GM18858 (cell line): ENCODE measurements around the gene SEMA4A.
A peak's percentile ranks its signal among the peaks of the same experiment; 100 is the strongest.
"Not testable (repeated sequence)": the region's sequence is repeated elsewhere in the genome, so short reads cannot be mapped to it uniquely, and the experiment has no call there.

Experiments used
- ATAC-seq: cut with Tn5 transposase; IDR thresholded peaks from one replicate; pipeline ENCODE4 v1.9.1; 2021; ENCODE audit not compliant: unreplicated experiment

SEMA4A gene

DNA sequence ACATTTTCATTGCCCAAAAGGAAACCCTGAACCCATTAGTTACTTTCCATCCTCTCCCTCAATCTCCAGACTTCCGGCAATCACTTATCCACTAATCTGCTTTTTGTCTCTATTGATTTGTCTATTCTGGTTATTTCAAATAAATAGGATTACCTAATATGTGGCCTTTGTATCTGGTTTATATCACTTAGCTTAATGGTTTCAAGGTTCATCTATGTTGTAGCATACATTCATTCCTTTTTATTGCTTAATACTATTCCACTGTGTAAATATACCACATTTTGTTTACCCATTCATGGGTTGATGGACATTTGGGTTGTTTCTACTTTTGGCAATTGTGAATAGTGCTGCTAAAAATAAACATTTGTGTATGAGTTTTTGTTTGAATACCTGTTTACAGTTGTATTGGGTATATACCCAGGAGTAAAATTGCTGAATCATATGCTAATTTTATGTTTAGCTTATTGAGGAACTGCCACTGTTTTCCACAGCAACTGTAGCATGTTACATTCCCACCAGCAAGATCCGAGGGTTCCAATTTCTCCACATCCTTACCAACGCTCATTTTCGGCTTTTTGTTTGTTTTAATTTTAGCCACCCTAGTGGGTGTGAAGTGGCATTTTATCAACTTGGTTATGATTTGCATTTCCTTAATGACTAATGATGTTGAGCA is 38.0 kb downstream of the SEMA4A start:
- no peak for ATAC-seq

DNA sequence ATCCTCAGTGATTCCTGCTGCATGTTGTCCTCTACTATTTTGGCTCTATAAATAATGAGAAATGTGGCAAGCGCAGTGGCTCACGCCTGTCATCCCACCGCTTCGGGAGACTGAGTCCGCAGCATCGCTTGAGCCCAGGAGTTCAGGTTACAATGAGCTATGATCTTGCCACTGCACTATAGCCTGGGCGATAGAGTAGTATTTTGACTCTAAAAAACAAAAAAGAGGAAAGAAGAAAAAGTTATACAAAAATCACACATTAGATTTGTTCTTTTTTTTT is 39.8 kb downstream of the SEMA4A start:
- no peak for ATAC-seq

DNA sequence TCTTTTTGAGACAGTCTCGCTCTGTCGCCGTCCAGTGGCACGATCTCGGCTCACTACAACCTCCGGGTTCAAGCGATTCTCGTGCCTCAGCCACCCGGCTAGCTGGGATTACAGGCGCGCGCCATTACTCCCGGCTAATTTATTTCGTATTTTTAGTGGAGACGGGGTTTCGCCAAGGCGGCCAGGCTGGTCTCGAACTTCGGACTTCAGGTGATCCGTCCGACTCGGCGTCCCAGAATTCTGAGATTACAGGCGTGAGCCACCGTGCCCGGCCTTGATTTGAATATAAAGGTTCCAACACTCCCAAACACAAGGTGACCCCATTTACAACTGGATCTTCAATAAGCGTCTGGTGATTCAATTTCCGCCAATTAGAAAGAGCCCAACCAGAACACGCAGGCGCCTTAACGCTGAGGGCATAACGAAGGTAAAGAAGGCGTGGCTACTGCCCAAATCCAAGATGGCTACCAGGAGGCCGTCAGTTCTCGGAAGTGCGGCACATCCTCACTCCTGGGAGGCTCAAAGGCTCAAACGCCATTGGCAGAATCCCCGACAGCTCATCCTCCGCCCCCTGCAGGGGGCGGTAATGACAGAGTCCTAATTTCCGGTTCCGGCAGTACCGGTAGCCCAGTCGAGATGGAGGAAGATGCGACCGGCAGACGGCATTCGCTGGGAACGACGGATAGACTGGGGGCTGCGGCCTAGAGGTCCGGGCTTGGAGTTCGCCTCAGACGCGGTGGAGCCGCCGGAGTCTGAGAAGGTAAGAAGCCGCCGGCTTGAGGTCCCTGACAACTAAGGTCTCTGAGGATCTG is 40.3 kb downstream of the SEMA4A start, which contains the start of gene SLC25A44:
SLC25A44 (plus strand) TSS at position 617 of the 812 bp plus-strand sequence. CDS start 5,744 bp downstream, outside the sequence.
- ATAC-seq: peak; percentile 81

DNA sequence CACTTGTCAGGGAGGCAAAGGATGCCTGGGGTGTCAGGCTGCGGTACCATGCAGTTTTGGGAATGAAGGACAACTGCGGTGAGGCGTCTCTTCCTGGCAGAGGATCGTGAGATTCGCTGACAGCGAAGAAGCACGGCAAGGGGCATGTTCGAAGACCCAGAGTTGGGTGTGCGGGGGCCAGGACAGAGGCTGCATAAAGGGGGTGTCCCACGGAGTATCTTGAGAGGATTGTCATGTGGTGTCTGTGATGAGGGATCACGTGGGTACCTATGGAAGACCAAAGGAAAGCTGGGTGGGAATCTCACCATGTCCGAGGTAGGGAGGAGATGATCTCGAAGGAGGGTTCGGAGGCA is 40.9 kb downstream of the SEMA4A start:
- no peak for ATAC-seq

DNA sequence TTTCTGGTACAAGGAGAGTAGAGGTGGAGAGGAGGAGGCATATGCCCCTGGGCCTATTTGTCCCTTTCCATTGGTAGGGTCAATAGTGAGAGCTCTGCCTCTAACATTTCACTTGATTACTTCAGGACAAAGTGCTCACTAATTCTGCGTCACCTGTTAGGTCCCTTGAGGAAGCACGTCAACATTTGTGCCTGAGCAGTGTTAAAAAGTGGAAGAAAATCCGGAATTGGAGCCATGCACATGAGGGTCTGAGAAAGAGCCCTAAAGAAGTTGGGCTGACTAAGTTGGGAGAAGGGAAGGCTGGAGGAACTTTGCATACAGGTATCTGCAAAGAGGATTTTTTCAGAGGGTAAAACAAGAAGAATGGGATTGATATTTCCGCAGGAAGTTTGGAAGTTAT is 42.5 kb downstream of the SEMA4A start:
- ATAC-seq: no peak

DNA sequence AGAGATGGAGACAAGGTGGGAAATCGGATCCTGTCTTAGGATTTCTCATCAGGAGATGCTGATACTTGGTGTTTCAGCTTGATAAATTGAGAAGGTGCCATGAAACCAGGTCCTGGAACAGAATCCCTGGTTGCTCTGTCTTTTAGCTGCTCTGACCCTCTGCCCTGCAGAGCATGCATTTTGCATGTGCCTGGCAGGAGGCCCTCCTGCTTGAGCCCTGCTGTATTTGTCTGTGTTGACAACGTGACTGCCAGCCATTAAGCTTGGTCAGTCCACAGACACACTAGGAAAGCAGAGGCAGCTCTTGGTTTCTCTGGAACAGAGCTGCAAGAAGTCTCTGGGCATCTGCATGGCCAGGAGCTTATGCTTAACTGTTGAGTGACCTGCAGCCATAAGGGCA is 43.1 kb downstream of the SEMA4A start:
- ATAC-seq: no peak

DNA sequence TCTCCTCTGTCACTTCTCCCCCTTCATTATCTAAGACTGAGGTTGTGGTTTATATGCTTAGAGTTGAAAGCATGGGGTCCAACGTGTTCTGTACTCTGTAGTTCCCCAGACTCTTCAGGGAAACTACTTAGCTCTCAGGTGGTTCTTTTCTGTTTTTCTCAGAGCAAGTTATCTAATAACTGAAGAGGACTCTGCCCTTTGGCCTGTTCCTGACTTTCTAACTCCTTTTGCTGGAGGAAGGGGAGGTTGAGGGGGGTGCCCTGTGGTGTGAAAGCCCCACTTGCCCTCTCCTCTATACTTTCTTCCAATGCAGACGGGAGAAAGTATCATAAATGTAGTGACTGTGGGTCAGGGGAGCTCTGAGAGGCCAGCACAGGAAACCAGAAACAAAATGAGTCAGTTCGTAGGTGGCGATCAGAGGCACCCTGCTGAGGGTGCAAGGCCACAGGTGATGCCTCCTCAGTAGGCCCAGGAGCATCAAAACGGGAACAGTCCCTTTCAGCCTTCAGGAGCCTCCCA is 45.5 kb downstream of the SEMA4A start:
- no peak for ATAC-seq

DNA sequence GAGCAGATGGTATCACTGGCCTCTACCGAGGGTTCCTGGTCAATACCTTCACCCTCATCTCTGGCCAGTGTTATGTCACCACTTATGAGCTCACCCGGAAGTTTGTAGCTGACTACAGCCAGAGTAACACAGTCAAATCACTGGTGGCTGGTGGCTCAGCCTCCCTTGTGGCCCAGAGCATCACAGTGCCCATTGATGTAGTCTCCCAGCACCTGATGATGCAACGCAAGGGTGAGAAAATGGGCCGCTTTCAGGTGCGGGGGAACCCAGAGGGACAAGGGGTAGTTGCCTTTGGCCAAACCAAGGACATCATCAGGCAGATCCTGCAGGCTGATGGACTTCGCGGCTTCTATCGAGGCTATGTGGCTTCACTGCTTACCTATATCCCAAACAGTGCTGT is 46.7 kb downstream of the SEMA4A start:
- no peak for ATAC-seq

DNA sequence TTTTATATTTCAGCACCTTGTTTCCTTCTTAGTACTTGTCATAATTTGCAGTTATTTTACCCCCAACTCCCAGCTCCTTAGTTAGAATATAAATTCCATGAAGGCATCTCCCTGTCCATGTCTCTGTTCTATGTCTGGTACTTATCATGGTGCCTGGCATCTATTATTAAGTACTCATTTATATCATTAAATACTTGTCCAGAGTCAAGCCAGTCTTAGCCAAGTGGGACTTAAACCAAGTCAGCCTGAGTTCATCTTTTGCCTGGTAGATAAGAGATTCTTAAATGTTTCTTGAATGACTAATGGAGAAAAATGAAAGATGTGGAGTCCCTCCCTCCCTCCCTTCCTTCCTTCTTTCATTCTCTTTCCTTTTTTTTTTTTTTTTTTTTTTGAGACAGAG is 49.9 kb downstream of the SEMA4A start:
- ATAC-seq: no peak

DNA sequence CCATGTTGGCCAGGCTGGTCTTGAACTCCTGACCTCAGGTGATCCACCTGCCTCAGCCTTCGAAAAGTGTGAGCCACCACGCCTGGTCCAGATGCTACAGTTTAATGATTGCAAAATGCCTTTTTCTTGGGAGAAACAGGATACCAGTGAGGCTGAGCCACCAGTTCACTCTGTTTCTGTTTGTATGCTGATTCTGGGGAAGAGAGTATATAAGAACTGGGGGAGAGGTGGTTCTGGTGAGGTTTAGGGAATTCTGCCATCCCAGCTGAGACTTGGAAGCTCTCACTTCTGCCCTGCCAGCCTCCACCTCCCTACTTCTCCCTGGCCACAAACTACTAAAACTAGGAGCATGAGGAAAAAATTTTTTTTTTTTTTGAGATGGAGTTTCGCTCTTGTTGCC is 51.3 kb downstream of the SEMA4A start:
- no peak for ATAC-seq

DNA sequence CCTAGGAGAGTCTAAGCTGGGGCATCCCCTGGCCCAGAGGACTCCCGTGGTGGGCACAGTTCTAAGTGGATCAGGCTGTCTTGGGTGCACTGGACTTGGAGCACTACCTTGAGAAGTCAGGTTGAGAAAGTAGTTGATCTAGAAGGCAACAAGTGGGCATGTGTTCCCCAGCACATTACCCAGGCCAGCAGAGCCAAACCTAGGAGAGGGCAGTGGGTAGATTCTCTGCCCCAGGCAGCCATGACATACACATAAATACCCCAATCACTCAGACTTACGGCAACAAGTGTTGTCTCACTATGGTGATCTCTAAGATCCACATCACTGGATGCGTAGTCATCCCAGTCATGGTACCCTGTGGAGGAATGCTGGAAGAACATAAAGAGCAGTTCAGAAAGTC is 57.9 kb downstream of the SEMA4A start:
- ATAC-seq: no peak

DNA sequence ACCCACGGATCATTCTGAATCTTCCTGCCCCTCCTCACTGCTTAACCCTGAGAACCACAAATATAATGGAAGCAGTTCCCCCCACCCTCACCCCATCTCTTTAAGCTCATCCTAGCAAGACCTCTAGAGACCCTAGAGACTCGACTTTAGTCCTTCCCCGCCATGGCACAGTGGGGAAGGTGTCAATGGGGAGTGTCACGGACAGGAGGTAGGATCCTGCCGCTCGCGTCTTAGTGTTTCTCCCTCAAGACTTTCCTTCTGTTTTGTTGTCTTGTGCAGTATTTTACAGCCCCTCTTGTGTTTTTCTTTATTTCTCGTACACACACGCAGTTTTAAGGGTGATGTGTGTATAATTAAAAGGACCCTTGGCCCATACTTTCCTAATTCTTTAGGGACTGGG is 58.7 kb downstream of the SEMA4A start:
- no peak for ATAC-seq

DNA sequence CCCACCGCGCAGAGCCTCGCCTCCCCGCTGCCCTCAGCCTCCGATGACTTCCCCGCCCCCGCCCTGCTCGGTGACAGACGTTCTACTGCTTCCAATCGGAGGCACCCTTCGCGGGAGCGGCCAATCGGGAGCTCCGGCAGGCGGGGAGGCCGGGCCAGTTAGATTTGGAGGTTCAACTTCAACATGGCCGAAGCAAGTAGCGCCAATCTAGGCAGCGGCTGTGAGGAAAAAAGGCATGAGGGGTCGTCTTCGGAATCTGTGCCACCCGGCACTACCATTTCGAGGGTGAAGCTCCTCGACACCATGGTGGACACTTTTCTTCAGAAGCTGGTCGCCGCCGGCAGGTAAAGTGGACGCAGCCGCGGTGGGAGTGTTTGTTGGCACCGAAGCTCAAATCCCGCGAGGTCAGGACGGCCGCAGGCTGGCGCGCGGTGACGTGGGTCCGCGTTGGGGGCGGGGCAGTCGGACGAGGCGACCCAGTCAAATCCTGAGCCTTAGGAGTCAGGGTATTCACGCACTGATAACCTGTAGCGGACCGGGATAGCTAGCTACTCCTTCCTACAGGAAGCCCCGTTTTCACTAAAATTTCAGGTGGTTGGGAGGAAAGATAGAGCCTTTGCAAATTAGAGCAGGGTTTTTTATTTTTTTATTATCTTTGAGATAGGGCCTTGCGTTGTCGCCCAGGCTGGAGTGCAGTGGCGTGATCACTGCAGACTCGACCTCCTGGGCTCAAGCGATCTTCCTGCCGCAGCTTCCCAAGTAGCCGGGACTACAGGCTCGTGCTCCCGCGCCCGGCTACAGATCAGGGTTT is 59.7 kb downstream of the SEMA4A start, which contains the start of gene PMF1:
PMF1 (plus strand) TSS at position 175 of the 811 bp plus-strand sequence; CDS start at position 184, 9 bp downstream.
- ATAC-seq: peak; percentile 63

DNA sequence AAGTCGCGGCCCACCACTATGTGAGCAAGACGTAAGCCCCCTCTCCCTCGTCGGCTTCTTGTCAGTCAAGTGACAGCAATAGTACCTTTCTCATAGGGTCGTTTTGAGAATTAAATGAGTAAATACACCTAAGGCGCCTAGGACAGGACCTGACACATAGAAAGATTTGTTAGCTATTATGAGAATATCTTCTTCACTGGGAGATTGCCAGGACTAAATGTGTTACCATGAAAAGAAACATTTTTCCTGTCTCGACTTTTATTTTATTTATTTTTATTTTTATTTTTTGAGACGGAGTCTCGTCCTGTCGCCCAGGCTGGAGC is 60.2 kb downstream of the SEMA4A start:
- ATAC-seq: peak; percentile 3

DNA sequence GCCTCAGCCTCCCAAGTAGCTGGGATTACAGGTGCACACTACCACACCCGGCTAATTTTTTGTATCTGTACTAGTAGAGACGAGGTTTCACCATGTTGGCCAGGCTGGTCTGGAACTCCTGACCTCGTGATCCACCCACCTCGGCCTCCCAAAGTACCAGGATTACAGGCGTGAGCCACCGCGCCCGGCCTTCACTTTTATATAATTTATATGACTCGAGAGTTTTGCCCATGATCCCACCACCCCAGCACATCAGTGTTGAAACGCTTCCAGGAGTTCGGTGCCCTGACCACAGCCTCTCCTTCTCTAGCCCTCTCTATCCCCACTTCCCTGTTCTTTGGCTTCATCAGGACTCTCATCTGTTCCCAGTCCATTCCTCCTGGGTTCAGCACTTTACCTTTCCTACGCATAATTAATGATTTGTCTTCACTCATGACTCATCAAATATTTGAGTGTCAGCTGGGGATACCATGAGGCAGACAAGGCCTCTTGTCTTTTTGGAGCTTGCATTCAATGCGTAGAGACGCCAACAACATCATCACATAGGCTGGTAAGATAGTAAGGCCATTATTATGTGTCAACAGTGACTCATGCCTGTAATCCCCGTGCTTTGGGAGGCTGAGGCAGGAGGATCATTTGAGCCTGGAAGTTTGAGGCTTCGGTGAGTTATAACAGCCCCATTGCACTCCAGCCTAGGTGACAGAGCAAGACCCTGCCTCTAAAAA is 60.8 kb downstream of the SEMA4A start:
- ATAC-seq: no peak

DNA sequence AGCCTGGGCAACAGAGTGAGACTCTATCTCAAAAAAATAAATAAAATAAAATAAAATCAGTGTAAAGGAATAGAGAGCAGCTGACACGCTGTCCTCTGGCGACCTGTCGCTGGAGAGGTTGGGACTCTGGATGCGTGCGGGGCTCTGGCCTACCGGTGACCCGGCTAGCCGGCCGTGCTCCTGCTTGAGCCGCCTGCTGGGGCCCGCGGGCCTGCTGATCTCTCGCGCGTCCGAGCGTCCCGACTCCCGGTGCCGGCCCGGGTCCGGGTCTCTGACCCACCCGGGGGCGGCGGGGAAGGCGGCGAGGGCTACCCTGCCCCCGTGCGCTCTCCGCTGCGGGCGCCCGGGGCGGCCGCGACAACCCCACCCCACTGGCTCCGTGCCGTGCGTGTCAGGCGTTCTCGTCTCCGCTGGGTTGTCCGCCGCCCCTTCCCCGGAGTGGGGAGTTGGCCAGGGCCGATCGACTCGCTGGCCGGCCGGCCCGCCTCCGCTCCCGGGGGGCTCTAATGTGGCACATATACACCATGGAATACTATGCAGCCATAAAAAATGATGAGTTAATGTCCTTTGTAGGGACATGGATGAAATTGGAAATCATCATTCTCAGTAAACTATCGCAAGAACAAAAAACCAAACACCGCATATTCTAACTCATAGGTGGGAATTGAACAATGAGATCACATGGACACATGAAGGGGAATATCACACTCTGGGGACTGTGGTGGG is 63.1 kb downstream of the SEMA4A start:
- ATAC-seq: not testable (repeated sequence)

DNA sequence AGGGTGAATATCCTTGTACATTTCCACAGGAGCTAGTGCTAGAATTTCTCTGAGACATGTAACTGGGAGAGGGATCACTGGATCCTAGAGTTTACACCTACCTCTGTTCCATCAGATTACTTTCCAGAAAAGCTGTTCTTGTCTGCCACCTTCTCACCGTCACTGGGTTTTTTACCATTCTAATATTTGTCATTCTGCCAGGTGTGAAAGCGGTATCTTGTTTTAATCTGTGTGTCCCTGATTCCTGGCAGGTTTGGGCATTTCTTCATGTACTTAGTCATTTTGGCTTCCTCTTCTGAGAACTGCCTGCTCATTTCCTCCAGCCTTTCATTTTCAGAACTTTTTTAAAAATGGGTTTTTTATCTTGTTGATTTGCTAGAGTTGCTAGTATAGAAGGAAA is 64.5 kb downstream of the SEMA4A start:
- no peak for ATAC-seq

DNA sequence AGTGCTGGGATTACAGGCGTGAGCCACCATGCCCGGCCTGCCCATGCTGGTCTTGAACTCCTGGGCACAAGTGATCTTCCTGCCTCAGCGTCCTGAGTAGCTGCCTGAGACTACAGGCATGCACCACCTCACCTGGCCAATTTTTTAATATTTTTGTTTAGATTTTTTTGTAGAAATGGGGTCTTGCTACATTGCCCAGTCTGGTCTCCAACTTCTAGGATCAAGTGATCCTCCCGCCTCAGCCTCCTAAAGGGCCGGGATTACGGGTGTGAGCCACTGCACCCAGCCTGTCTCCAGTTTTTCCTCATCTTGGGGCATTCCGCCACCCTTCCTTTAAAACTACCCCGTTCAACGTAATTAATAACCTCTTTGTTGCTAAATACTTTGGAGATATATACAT is 66.8 kb downstream of the SEMA4A start:
- no peak for ATAC-seq

DNA sequence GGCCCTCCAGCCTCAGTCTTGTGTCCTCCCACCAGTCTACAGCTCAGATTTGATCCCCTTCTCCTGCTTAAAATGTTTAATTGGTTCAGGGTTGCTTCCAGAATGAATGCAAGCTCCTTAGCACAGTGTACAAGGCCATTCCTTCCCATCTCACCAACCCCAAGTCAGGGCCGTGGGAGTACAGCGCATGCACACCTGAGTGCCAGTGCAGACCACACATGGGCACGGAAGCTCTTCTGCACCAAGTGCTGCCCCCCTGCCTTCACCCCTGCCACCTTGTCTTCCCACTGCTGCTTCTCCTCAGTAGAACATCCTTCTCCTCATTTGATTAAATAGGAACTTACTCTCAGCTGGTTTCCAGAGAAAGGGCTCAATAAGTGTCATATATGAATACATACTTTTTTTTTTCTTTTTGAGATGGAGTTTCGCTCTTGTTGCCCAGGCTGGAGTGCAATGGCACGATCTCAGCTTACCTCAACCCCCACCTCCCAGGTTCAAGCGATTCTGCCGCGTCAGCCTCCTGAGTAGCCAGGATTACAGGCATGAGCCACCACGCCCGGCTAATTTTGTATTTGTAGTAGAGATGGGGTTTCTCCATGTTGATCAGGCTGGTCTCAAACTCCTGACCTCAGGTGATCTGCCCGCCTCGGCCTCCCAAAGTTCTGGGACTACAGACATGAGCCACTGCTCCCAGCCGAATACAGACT is 68.8 kb downstream of the SEMA4A start:
- no peak for ATAC-seq

DNA sequence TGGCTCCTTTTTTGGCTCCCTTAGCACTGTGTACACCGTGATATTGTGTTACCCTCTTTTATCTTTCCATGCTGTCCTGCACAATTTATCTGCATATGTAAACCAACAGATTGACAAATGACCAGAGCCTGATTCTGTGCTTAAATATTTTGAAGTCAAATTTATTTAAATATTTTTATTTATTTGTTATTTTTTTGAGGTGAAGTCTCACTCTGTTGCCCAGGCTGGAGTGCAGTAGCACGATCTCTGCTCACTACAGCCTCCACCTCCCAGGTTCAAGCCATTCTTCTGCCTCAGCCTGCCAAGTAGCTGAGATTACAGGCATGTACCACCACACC is 72.3 kb downstream of the SEMA4A start:
- ATAC-seq: no peak
